Measurements from ENCODE around the gene CRYBG1.
"Not testable (repeated sequence)": the region's sequence is repeated elsewhere in the genome, so short reads cannot be mapped to it uniquely, and the experiment has no call there.

CRYBG1 gene

DNA sequence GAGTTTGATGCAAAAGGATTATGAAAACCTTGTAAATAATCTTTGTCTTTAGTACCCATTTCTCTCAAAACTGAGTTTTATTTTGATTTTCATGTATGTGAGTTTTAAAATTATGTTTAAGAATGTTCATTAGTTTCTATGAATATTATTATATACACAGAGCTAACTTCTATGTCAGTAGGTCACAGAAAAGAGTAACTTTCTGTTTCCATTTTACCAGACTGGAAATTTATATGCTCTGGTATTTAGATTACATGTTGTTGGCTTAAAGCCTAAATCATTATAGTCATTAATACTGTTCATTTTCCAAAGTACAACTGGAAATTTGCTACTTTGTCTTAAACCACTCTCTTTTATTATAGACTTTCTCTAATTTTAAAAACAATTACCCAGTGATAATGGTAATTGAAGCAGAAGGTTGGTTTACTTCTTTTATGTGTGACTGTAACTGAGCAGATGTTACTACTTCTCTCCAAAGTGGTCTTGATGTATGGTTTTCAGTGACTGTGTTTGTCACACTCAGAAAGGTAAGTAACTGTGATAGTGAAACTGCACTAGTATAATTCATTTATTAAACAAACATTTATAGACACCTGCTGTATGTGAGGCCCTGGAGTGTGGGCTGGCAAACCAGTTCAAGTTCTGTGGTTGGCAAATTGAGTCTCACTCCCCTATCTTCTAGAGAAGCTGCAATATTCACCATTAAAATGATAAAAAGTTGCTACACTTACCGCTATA lies 13.2 kb downstream of the CRYBG1 start:
- no peak for DNase-seq

DNA sequence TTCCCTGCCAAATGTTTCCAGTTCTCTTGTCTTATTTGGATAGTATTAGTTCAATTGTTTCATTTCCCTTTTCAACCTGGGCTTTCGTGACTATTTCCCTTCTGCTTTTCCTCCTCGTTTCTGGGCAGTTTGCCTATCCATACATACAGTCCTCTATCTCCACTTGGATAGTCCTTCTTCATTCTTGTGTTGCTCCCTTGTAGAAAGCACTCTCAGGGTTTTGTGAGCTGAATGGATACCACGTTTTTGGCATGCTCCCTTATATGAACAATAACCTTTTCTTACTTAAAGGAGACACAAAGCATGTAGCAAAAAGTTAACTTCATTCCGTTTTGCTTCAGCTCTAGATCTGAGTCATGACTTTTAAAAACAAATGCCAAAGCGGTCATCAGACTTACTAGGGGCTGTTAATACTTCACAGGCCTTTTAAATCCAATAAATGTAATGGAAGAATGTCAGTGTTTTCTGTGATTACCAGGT lies 16.6 kb downstream of the CRYBG1 start:
- peak; percentile 27 for DNase-seq

DNA sequence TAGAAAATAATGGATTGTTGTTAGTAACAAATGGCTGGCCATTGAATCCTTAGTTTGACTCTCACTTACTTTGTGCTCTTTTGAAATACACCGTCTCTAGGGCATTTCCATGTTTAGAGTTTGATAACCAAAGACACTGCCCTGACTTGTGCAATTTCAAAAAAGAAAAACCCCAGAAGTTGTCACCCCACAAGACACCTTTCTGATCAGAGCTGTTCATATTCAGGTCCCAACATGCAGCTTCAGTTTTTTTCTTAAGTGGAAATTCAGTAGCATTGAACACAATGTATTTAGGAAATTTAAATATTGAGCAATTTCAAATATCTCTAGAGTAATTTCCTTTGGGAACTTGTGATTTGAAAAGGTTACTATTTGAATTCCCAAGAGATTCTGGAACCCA lies 19.4 kb downstream of the CRYBG1 start:
- no peak for DNase-seq

DNA sequence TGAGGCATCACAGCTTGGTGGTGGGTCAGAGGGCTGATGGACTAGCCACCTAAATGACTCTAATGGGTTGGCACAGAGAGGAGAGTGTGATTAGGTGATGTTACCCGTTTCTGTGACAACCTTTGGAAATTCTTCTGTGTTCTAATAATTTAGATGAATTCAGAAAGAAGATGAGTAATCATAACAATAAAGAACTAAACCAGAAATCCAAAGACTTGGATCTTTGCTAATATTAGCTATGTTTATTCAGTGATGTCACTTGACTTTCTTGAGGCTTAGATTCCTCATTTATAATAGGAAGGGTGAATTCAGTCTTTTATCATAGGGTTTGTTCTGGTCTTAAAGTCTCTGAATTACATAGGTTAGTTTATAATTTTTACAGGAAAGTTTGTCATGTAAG lies 19.9 kb downstream of the CRYBG1 start:
- no peak for DNase-seq

DNA sequence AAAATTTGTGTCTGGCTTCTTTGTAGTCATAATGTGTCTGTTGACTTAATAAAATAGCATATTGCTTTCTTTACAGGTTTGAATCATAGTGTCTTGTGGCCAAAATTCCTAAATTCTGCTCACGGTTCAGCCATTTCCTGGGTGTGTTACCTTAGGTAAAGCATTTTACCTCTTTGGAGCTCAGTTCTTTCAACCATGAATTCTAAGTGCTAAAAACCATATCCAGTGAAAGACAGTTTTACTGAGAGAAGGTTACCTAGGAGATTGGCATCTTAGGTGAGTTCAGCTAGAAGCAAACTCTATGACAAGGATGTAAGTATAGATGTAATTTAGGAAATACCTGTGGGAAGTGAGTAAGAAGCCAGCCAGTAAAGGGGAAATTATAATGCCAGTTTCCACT lies 20.7 kb downstream of the CRYBG1 start:
- no peak for DNase-seq

DNA sequence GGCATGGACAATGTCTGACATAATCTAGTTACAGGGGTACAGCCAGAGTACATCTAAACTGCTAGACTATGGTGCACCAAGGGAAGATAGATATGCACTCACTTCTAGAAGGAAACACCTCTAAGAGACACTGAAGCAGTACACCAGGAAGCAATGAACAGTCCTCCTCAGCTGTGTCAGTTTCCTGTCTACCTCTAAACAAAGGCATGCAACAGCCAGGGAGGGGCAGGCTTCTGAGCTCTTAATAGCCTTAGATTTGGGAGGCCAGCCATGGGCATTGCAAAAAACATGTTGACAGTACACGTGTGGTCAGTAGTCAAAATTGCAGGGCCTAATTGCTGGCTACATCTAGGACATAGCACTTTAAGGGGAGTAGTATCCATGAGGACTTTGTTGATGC lies 21.4 kb downstream of the CRYBG1 start:
- DNase-seq = no peak

DNA sequence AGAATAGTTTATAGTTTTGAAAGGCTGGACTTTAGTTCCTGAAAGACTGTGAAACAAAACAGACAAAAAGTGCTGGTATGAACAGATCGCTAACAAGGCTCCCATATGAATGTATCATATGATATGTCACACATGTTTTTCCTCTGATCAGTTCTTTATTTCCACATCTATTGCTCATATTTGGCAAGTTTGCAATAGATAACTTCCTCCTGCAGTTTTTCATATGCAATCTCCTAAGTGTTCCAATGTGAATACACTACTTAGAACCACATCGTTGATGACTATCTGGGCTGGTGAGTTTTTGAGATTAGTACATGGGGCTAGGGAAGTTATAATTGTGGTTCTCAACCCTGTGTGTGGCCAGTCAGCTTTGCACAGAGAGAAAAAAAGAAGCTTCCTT lies 23.1 kb downstream of the CRYBG1 start:
- peak; percentile 27 for DNase-seq

DNA sequence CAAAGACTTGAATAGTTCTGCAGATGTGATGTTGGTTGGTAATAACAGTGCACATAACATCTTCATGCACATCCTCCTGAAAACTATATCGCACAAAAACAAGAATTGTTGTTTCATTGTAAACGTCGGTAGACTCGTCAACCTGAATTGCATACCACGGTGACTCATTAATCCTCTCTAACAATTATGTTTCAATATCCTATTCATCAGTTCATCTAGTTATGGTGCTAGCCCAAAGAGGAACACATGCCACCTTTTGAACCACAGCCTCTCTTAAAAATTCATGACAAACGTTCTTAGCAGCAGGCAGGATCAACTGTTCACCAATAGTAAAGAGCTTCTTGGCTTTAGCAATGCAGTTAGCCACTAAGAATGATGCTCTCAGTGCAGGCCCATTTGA lies 25.0 kb downstream of the CRYBG1 start:
- no peak for DNase-seq

DNA sequence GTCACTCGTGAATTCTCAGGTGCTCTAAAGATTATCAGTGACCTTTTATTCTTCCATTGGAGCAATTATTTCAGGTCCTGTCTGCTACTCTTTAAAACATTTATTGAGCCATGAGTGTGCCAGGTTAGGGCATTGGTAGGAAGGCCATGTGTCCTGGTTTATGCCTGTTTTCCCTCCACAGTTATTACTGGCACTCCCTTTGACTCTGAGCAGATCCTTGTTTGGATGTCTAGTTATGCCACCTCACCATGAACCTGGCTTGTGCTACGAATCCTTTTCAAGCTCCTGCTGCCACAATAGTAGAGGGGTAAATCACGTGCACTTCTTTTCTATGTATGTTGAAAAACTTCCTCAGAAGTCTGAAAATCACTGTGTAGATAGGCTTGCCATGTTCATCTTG lies 27.4 kb downstream of the CRYBG1 start:
- DNase-seq = no peak

DNA sequence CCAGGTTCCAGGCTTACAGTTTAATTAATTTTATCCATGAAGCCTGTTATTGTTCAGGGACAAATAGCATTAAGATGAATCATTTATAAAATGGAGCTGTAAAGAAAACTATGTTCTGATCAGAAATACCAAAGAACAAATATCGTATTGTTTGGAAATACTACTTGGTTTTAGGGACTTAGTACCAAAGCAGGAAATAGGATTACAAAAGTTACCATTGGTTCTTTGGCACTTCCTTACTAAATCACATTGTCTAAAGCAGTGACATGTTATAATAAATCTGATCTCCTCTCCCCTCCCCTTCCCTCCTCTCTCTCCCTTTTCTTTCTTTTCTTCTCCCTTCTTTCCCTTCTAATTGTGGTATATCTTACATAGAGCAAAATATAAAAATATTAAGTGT lies 29.6 kb downstream of the CRYBG1 start:
- DNase-seq = no peak

DNA sequence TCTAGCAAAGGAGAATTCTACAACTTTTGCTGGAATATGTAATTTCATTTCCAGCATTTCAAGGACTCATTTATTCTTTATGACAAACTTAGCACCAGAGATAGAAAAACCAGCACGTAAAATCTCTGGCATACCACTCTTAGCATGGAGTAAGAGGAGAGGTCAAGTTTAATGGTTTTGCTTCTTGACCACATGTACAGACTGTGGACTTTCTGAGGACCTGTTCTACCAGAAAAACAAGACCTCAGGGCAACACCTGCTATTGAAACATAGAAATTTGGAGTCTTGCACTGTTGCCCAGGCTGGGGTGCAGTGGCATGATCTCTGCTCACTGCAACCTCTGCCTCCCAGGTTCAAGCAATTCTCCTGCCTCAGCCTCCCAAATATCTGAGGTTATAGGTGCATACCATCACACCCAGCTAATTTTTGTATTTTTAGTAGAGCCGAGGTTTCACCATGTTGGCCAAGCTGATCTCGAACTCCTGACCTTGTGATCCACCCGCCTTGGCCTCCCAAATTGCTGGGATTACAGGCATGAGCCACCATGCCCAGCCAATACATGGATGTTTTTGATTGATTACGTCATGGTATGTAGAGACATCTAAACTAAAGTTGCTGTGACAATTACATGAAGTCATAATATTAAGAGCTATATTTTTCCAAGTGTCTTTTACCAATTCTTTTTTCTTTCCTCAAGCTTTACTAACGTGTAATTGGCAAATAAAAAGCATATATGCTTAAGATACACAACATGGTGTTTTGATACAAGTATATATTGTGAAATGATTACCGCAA lies 36.1 kb downstream of the CRYBG1 start:
- DNase-seq = no peak

DNA sequence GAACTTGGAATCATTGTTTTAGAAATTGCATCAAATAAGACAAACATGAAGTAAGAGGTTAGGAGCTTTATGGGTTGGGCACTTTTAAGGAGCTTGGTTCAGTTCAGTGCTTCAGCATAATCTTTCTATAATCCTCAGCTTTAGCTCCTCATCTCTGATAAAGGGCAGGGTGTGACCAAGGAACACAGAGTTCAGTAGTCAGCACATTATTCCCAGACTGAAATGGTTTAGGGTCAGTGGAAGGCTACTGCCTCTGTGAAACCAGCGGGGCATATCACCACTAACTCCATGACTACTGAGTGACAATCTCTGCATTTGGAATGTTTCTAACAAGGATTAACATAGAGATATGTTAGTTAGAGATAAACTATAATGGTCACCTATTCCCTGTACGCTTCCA lies 36.9 kb downstream of the CRYBG1 start:
- DNase-seq = no peak

DNA sequence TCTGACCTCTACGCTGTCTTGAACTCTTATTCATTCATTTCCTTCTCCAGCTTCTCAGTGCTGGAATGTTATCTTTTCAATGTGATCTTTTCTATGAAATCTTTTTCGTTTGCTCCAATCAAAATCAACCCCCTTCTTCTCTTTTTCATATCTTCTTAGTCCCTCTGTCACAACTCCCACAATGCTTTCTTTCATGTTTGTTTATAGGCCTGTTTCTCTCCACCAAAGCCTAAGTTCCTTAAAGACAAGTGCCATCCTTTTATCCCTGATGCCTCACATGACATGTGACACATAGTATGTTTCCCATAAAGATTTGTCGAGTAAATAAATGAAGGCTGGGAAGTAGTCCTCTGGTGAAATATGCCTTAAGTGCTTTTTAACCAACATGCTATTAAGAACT lies 38.1 kb downstream of the CRYBG1 start:
- no peak for DNase-seq

DNA sequence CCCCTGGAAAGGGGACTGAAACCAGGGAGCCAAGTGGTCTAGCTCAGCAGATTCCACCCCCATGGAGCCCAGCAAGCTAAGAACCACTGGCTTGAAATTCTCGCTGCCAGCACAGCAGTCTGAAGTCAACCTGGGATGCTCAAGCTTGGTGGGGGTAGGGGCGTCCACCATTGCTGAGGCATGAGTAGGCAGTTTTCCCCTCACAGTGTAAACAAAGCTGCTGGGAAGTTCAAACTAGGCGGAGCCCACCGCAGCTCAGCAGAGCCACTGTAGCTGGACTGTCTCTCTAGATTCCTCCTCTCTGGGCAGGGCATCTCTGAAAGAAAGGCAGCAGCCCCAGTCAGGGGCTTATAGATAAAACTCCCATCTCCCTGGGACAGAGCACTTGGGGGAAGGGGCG lies 44.5 kb downstream of the CRYBG1 start:
- DNase-seq = not testable (repeated sequence)

DNA sequence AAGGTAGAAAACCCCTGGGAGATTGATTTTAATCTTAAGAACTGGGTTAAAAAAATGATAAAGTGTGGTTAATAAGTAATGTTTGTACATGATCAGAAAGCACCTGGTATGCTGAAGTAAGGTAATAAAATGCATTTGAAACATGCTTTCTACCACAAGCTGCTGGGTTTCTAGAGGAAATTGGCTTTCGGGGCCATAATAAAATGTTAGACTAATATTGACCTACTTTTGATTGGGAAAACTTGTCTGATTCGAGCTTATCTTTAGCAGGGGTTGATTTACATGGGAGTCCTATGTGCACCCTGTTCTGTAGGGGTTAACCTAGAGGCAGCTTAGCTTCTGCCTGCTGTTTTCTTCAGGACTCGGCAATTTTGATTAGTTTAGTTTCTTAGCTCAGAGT lies 50.5 kb downstream of the CRYBG1 start:
- no peak for DNase-seq

DNA sequence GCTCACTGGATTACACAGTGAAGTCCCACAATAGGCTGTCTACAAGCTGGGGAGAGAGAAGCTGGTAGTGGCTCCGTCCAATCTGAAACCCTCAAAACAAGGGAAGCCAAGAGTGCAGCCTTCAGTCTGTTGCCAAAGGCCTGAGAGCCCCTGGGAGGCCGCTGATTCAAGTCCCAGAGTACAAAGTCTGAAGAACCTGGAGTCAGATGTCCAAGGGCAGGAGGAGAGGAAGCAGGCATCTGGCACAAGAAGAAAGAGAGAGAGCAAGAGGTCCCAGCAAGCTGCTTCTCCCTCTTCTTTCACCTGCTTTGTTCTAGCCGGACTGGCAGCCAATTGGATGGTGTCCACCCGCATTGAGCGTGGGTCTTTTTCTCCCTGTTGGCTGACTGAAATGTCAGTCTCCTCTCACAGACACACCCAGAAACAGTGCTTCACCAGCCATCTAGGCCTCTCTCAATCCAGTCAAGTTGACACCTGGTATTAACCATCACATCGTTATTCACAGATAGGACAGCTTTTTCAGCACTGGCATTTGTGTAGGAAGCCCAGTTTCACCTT lies 51.2 kb downstream of the CRYBG1 start:
- DNase-seq = no peak

DNA sequence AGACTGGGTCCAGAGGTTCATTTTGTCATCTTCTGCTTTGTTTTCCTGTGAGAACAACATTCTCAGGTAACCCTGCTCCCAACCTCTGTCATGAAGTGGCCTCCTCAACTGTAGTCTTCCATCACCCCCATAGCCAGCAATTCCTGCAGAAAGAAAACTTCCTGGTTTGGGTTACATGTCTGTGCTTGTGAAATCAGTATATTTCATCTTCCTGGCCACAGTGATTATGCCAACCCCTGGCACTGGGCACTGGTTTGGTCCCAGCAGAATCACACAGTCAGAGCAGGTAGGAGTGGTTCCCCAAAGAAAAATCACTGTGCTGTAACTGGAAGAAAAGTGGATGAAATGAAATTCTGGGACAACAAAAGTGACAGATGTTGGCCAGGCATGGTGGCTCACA lies 52.5 kb downstream of the CRYBG1 start:
- no peak for DNase-seq

DNA sequence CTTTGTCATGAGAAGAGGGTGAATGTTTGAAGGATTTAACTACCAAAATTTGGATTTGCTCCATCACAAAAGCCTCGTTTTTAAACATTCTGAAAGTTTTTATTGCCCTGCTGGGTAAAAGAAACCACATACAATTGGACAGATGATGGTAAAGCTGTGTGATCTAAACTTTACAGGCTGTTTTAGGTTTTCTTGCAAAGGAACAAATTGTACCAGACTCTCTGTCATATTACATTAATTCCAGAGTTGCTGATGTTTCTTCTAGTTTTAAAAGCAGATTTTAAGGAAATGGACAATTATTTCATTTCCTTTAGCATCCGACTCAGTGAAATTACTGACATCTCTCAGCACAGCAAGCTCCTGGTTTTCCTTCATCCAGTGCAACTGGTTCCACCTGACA lies 53.2 kb downstream of the CRYBG1 start:
- no peak for DNase-seq

DNA sequence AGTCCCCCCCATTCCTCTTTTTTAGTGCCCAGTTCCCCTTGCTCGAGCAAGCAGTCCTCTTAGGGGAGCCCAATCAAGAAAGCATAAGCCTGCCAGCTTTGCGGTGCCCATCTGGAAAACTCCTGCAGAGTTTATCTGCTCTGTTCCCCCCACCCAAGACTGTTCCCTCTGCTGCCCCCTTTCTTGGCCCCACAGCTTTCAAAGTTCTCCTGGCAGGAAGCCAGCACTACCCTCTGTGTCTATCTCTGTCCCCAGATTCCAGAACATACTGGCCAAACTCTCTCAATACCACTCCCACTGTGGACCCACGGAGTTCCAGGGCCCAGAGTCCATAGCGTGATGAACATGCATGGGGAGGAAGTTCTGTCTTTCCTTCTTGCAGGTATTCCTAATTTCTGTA lies 55.4 kb downstream of the CRYBG1 start:
- DNase-seq = no peak

DNA sequence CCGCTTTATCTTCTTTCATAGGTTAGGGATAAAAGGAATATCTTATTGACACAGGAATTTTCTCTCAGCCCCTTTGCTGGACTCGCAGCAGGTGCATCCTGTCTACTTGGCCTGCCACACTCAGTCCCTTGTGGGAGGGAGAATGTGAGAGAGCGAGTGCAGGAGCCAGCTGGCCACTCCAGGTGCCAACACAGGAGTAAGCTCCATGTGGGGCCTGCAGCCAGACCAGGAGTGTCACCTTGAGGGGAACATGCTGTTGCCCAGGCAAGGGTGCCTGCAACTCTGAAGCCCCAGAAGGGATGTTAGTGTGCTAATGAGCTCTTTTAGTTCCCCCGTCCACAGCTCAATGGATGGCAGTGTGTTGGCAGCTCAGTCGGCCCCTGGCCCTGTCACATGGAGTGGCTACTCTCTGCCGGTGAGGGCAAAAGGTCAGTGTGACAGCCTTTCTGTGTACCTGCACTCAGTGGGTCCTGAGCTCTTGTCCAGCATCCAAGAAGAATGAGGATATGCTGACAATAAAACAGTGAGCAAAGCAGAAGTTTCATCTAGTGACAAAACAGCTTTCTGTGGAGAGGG lies 57.1 kb downstream of the CRYBG1 start:
- no peak for DNase-seq

DNA sequence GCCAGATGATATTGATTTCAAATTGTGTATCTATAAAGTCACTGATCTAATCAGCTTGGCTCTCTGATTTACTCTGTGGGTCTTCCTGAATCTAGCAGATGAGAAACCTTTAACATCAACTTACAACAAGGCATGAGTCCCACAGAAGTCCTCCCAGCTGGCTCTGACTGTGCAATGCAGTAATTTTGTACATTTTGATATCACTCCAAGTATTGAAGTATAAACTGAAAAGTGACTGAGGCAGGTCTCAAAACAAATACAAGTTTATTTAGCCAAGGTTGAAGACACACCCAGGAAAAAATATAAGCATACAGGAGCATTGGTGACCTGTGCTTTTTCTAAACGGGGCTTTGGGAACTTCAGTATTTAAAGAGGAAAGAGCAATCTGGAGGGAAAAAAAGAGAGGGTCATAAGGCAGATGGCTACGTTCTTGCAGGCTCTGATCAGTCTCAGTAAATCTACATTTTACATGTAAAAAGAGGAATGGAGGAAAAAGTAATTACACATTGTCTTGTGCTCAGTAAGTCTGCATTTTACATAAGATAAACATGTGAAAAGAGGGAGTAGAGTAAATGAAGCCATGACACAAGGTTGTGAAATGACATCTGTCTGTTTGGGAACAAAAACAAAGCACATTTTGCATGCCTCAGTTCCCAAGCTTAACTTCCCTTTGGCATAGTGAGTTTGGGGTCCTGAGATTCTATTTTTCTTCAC lies 59.5 kb downstream of the CRYBG1 start:
- no peak for DNase-seq

DNA sequence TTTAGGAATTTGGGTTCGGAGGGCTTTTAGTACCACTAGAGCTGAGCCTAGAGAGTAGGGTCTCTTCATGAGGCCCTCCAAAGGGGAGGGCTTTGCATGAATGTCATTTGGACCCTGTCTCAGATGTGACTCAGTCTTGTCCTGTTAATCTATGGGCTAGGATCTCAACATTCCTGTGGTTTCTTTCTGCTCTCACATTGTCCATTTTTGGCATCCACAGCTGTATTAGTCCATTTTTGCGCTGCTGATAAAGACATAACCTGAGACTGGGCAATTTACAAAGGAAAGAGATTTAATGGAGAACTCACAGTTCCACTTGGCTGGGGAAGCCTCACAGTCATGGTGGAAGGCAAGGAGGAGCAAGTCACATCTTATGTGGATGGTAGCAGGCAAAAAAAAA lies 61.0 kb downstream of the CRYBG1 start:
- no peak for DNase-seq

DNA sequence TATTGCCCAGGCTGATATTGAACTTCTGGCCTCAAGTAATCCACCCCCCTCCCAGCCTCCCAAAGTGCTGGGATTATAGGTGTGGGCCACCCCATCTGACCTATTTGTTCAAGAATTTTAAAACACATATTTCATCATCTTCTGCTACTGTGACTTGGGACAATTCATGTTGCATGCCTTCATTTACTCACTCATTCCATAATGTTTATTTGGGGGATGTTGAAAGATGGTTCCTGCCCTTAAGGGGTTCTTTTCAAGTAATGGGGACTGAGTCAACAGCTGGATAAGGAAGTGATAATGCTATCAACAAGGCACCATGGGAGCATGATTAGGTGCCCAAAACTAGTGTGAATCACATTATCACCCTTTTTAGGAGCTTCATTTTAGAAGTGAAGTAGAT lies 62.0 kb downstream of the CRYBG1 start:
- no peak for DNase-seq
